Panc1 (cell line): ENCODE measurements around the gene RHOJ. TPM values are rescaled to one million over a fixed set of nuclear protein-coding genes. Genes with fewer than 3 reads are reported as not detected.

Experiments used
- ATAC-seq: fragments of 200-7000 bp; cut with Tn5 transposase; 2 replicates; pipeline ENCODE4 v1.9.1; 2020; ENCODE audit warnings: mild to moderate bottlenecking, moderate library complexity
- BruUV-seq: library from RNA; stranded (reverse); fragments of 400-500 nt; replicated peaks from 2 replicates; lab custom pipeline; 2021; lab: Mats Ljungman, UMichigan
- CTCF ChIA-PET: fragments of 300-600 bp; sonication (Branson Sonifier 250); formaldehyde crosslinking; loops from one replicate; lab custom pipeline; 2022; ENCODE audit warnings: antibody characterized with exemption; lab: Charles Lee
- POLR2A ChIA-PET: fragments of 300-600 bp; sonication (Branson Sonifier 250); formaldehyde crosslinking; loops from one replicate; lab custom pipeline; 2022; ENCODE audit warnings: antibody characterized with exemption; lab: Charles Lee
- DNase-seq: peaks from one replicate; pipeline ENCODE4 v3.0.0-alpha.2; 2010; ENCODE audit warnings: low read depth, low spot score
- H3K27ac ChIP-seq: 2 replicates; pipeline ENCODE4 v1.5.1; 2011; ENCODE audit warnings: mild to moderate bottlenecking, low read length, inconsistent platforms
- H3K27me3 ChIP-seq: fragments of 200-500 bp; sonication (Bioruptor generic); 2 replicates; pipeline ENCODE4 v1.6.0; 2014; ENCODE audit warnings: low read length, inconsistent platforms; ENCODE audit not compliant: control insufficient read depth, insufficient read depth
- H3K36me3 ChIP-seq: fragments of 200-500 bp; sonication (Bioruptor generic); 2 replicates; pipeline ENCODE4 v1.5.1; 2014; ENCODE audit warnings: inconsistent platforms, mild to moderate bottlenecking, low read length, moderate library complexity; ENCODE audit not compliant: control insufficient read depth, insufficient read depth
- H3K4me1 ChIP-seq: 2 replicates; pipeline ENCODE4 v1.5.1; 2011; ENCODE audit warnings: inconsistent platforms, mild to moderate bottlenecking, low read length, moderate library complexity; ENCODE audit not compliant: control insufficient read depth, insufficient read depth
- H3K4me3 ChIP-seq, 2 experiments: 2 replicates each; pipeline ENCODE4 v1.5.1; 2011 to 2012; ENCODE audit warnings: low read depth in 2 of 2, low read length in 2 of 2, mild to moderate bottlenecking in 2 of 2, inconsistent platforms in 1 of 2, moderate library complexity in 1 of 2
- H3K9me3 ChIP-seq: fragments of 200-500 bp; sonication (Bioruptor generic); 2 replicates; pipeline ENCODE4 v1.5.1; 2014; ENCODE audit warnings: low read depth, mild to moderate bottlenecking, inconsistent platforms, low read length, moderate library complexity; ENCODE audit not compliant: control insufficient read depth, insufficient read depth
- POLR2AphosphoS5 ChIP-seq: IDR thresholded peaks from 2 replicates; pipeline ENCODE4 v1.6.1; 2012; ENCODE audit warnings: mild to moderate bottlenecking, low read depth, low read length, moderate library complexity
- SIN3A ChIP-seq: IDR thresholded peaks from 2 replicates; pipeline ENCODE4 v1.6.1; 2012; ENCODE audit warnings: low read depth, mild to moderate bottlenecking, low read length, moderate library complexity, borderline replicate concordance; ENCODE audit not compliant: insufficient read depth
- TCF7L2 ChIP-seq: IDR thresholded peaks from 2 replicates; pipeline ENCODE4 v1.6.1; 2011; ENCODE audit warnings: mild to moderate bottlenecking, low read depth, low read length, inconsistent platforms
- in situ Hi-C: cut with HindIII; loops from 2 replicates; pipeline ENCODE4 v1.10.0; 2016; ENCODE audit warnings: low sequenced_read_pairs, low pct_unique_long_range_greater_than_20kb
- intact Hi-C: fragments of 100-400 bp; cut with micrococcal nuclease; formaldehyde crosslinking; loops from one replicate; pipeline ENCODE4 v1.10.0; 2022; ENCODE audit not compliant: unreplicated experiment
- total RNA-seq: library from RNA; stranded (reverse); gene quantifications from one replicate; pipeline ENCODE4 v1.2.1, GENCODE V29; 2021; ENCODE audit not compliant: unreplicated experiment
- TF ChIP-seq, protein P1 (sequence below): fragments of 450-650 bp; IDR thresholded peaks from 2 replicates; pipeline ENCODE4 v1.5.1; 2017; ENCODE audit warnings: mild to moderate bottlenecking
- TF ChIP-seq, protein P2 (sequence below), 2 experiments: IDR thresholded peaks; 2 replicates each; pipeline ENCODE4 v1.6.1; 2011 to 2012; ENCODE audit warnings: low read depth in 2 of 2, control low read depth in 1 of 2, low read length in 1 of 2, mild to moderate bottlenecking in 1 of 2, moderate library complexity in 1 of 2; ENCODE audit not compliant: insufficient read depth in 1 of 2

The RHOJ gene
- total RNA-seq, 1 experiment from 2014 or later, result 0.28 TPM

DNA sequence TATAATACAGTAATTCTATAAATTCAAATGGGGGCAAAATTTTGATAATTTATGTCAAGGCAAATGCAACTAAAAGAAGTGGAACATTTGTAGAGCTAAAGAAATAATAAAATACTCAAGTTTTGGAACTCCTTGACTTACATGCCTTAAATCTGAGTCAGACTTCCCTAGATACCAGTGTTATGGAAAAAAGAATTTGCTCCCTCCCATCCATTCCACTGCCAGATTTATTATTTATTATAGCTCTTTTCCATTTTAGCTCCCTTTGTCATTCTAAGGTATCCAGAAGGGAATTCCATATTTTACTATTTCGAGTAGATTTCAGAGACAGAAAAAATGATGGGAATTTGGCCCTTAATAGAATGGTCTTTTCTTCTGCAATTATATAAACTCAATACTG, 44.0 kb downstream of the RHOJ start:
- Histone ChIP-seq H3K9me3 (no peaks in the 10 kb centered on the region), H3K27ac (no peak overlapping the region), H3K27me3 (no peaks in the 10 kb centered on the region), H3K36me3 (no peaks in the 10 kb centered on the region), H3K4me3 (no peak overlapping the region), H3K4me1 (no peaks in the 10 kb centered on the region)
- CTCF ChIA-PET, result no interaction called here
- in situ Hi-C loops, result no loop called here
- no TSS peak for BruUV-seq
- DNase-seq, result no peak
- TF ChIP-seq SIN3A (no peak), POLR2AphosphoS5 (no peak)
- no peak for ATAC-seq
- intact Hi-C loops, result no loop called here
- POLR2A ChIA-PET, result no interaction called here

DNA sequence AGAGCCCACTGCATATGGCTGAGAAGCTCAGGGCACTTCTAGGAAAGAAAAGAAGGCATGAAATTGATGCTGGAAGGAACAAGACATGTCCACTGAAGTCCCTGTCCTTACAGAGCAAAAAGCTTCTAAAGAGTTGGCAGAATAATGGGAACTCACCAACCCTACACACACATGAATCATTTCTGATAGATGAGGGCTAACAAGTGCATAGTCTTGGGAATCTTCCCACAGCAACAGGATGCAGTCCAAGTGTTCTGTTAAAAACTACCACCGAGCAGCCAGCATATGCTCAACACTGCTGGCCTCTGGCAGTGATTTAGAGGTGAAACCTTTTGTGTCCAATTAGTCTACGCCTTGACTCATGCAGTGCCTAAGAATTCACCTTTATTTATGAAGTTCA, 44.8 kb downstream of the RHOJ start:
- H3K4me1 ChIP-seq, result no peaks in the 10 kb centered on the region
- DNase-seq (no peak), ATAC-seq (no peak)
- POLR2A ChIA-PET, result no interaction called here
- H3K27me3 ChIP-seq, result no peaks in the 10 kb centered on the region
- TF ChIP-seq POLR2AphosphoS5, result no peak
- TF ChIP-seq TCF7L2, result no peak
- TF ChIP-seq SIN3A, result no peak
- TF ChIP-seq, protein P1, sequence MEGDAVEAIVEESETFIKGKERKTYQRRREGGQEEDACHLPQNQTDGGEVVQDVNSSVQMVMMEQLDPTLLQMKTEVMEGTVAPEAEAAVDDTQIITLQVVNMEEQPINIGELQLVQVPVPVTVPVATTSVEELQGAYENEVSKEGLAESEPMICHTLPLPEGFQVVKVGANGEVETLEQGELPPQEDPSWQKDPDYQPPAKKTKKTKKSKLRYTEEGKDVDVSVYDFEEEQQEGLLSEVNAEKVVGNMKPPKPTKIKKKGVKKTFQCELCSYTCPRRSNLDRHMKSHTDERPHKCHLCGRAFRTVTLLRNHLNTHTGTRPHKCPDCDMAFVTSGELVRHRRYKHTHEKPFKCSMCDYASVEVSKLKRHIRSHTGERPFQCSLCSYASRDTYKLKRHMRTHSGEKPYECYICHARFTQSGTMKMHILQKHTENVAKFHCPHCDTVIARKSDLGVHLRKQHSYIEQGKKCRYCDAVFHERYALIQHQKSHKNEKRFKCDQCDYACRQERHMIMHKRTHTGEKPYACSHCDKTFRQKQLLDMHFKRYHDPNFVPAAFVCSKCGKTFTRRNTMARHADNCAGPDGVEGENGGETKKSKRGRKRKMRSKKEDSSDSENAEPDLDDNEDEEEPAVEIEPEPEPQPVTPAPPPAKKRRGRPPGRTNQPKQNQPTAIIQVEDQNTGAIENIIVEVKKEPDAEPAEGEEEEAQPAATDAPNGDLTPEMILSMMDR, result no peak
- TF ChIP-seq, protein P2, sequence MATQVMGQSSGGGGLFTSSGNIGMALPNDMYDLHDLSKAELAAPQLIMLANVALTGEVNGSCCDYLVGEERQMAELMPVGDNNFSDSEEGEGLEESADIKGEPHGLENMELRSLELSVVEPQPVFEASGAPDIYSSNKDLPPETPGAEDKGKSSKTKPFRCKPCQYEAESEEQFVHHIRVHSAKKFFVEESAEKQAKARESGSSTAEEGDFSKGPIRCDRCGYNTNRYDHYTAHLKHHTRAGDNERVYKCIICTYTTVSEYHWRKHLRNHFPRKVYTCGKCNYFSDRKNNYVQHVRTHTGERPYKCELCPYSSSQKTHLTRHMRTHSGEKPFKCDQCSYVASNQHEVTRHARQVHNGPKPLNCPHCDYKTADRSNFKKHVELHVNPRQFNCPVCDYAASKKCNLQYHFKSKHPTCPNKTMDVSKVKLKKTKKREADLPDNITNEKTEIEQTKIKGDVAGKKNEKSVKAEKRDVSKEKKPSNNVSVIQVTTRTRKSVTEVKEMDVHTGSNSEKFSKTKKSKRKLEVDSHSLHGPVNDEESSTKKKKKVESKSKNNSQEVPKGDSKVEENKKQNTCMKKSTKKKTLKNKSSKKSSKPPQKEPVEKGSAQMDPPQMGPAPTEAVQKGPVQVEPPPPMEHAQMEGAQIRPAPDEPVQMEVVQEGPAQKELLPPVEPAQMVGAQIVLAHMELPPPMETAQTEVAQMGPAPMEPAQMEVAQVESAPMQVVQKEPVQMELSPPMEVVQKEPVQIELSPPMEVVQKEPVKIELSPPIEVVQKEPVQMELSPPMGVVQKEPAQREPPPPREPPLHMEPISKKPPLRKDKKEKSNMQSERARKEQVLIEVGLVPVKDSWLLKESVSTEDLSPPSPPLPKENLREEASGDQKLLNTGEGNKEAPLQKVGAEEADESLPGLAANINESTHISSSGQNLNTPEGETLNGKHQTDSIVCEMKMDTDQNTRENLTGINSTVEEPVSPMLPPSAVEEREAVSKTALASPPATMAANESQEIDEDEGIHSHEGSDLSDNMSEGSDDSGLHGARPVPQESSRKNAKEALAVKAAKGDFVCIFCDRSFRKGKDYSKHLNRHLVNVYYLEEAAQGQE (IDR thresholded peaks at IDR 0.05; ENCODE audit: insufficient read depth in 1 of 2, low read depth in 2 of 2, low read length in 1 of 2), result no peak
- intact Hi-C loops, result no loop called here
- no peak overlapping the region for H3K27ac ChIP-seq
- no TSS peak for BruUV-seq
- H3K4me3 ChIP-seq, result no peak overlapping the region
- in situ Hi-C loops, result no loop called here
- CTCF ChIA-PET, result no interaction called here
- H3K9me3 ChIP-seq, result no peaks in the 10 kb centered on the region
- no peaks in the 10 kb centered on the region for H3K36me3 ChIP-seq

DNA sequence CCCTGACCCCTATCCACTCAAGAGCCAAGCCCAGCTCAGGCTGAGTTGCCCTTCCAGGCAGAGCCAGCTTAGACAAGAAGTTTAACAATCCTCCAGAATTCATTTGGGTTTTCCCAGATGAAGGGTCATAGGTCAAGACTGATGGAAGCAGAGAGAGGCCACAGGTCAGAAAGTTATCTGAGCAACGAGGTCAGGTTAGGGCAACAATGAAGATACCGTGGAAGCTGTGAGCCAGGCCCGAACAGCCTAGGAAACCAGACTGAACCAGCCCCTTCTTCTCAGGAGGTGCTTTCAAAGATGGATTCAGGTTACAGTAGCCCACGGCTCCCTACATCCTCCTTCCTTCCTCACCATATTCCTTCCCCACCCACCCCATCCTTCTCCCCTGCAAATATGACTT, 53.1 kb downstream of the RHOJ start:
- intact Hi-C loops (no loop called here), in situ Hi-C loops (no loop called here)
- no TSS peak for BruUV-seq
- no peaks in the 10 kb centered on the region; the same call in 1 of the 2 replicates for H3K27me3 ChIP-seq
- no peak overlapping the region for H3K27ac ChIP-seq
- ChIA-PET POLR2A (interaction anchor here (0.7 kb wide), 1 partner anchor 1085 kb away, joined by 20 read pairs; no protein-coding TSS in a partner anchor), CTCF (no interaction called here)
- no peak for DNase-seq
- no peak for ATAC-seq
- H3K9me3 ChIP-seq, result no peaks in the 10 kb centered on the region
- no peaks in the 10 kb centered on the region for H3K4me1 ChIP-seq
- H3K36me3 ChIP-seq, result no peaks in the 10 kb centered on the region
- TF ChIP-seq SIN3A (no peak), TCF7L2 (no peak), POLR2AphosphoS5 (no peak)
- TF ChIP-seq, protein P1, result no peak
- TF ChIP-seq, protein P2 (IDR thresholded peaks at IDR 0.05; ENCODE audit: insufficient read depth in 1 of 2, low read depth in 2 of 2, low read length in 1 of 2), result no peak
- H3K4me3 ChIP-seq, result no peak overlapping the region
